HepG2 (cell line): ENCODE results near the gene RGS7.

ENCODE experiments used
- ELF4 ChIP-seq: sonication (generic); formaldehyde crosslinking; IDR thresholded peaks from 2 replicates; pipeline ENCODE4 v1.5.0; 2020; ENCODE audit warnings: missing genetic modification reagents, mild to moderate bottlenecking, moderate library complexity, borderline replicate concordance
- ZBTB26 ChIP-seq: IDR thresholded peaks from 2 replicates; pipeline ENCODE4 v1.6.1; 2016; ENCODE audit warnings: missing compliant biosample characterization, missing genetic modification reagents, borderline replicate concordance

- no peak for TF ChIP-seq ZBTB26 (CRISPR knock-in tag)
- TF ChIP-seq ELF4 = no peak
Observed at GRCh38 chr1:240806200-240806745, 550.7 kb downstream of the RGS7 start.
